ENCODE results near the gene CCR5AS.

CCR5AS gene

GRCh38 chr3:46416811-46417510 is 10.1 kb upstream of the CCR5AS start:
- H3K9me3 Mint-ChIP-seq, result no peaks in the 10 kb centered on the region; a peak in 1 of 5 replicates
- Histone ChIP-seq H3K27me3 (ENCODE audit: insufficient read depth, low read length) (no peaks in the 10 kb centered on the region), H3K79me1 (ENCODE audit: insufficient read depth, low read depth, low read length, poor library complexity, severe bottlenecking) (no peaks in the 10 kb centered on the region), H3K56ac (ENCODE audit: insufficient read length, low read depth, low read length) (no peak overlapping the region), H2BK5ac (ENCODE audit: insufficient read length, low read length) (no peak overlapping the region), H2BK20ac (ENCODE audit: low read depth, low read length, poor library complexity, severe bottlenecking) (no peak overlapping the region), H4K91ac (ENCODE audit: insufficient read length, low read depth, low read length) (no peak overlapping the region), H4K20me1 (ENCODE audit: control insufficient read depth, insufficient read depth, insufficient read length) (no peaks in the 10 kb centered on the region), H2AFZ (ENCODE audit: low read length) (no peak overlapping the region), H4K5ac (ENCODE audit: insufficient read length, low read depth, low read length) (no peak overlapping the region), H2BK12ac (ENCODE audit: insufficient read length, low read depth, low read length) (no peak overlapping the region), H2BK120ac (ENCODE audit: low read depth, low read length, poor library complexity, severe bottlenecking) (no peak overlapping the region), H4K8ac (replicated peaks; ENCODE audit: insufficient read length, low read depth, low read length) (no peak overlapping the region), H3K9me3 (ENCODE audit: control insufficient read depth, low read depth, low read length) (no peaks in the 10 kb centered on the region), H3K27ac (ENCODE audit: insufficient read length, low read depth, low read length) (no peak overlapping the region), H3K4ac (ENCODE audit: low read depth, low read length) (no peak overlapping the region), H3K14ac (ENCODE audit: insufficient read depth, low read length) (no peak overlapping the region), H3K9ac (ENCODE audit: extremely low read depth, insufficient read length, low read length) (no peak overlapping the region), H2AK5ac (ENCODE audit: insufficient read length, low read length) (no peak overlapping the region), H3K4me1 (ENCODE audit: insufficient read depth, low read length) (peaks cover 4% of the 10 kb centered on the region; the same call in 1 of the 2 replicates), H3K23ac (ENCODE audit: insufficient read length, low read depth, low read length) (no peak overlapping the region), H3K18ac (ENCODE audit: insufficient read length, low read depth, low read length) (no peak overlapping the region), H3K23me2 (ENCODE audit: insufficient read length, low read depth, low read length, poor library complexity, severe bottlenecking) (no peaks in the 10 kb centered on the region), H2BK15ac (ENCODE audit: low read depth, low read length) (no peak overlapping the region), H3K79me2 (ENCODE audit: insufficient read depth, low read length) (no peaks in the 10 kb centered on the region), H3K4me2 (ENCODE audit: insufficient read depth, insufficient read length, low read length) (no peak overlapping the region), H3T11ph (ENCODE audit: low read length) (no peak overlapping the region)
- H3K4me3 Mint-ChIP-seq, result no peak overlapping the region
- no peaks in the 10 kb centered on the region for H3K36me3 Mint-ChIP-seq (ENCODE audit: insufficient read depth in 1 of 3, low read depth in 3 of 3)
- no peaks in the 10 kb centered on the region for H3K27me3 Mint-ChIP-seq (ENCODE audit: low read depth)
- H3K27ac Mint-ChIP-seq, result no peak overlapping the region
- DNase-seq, result no peak
- peaks cover 20% of the 10 kb centered on the region in 2 experiments for H3K4me1 Mint-ChIP-seq
- WGBS (ENCODE audit: extremely low coverage, insufficient read length, low lambda C conversion rate), result no CpG with 5 or more reads among the region's 7 CpGs
- TF ChIP-seq CTCF (conservative IDR thresholded peaks at IDR 0.05), result no peak
